D721Med (cell line): ENCODE data around the gene SLC5A12.
A peak's percentile ranks its signal among the peaks of the same experiment; 100 is the strongest.

Experiments
- DNase-seq: peaks from one replicate; pipeline ENCODE4 v3.0.0; 2011; ENCODE audit warnings: low spot score; ENCODE audit not compliant: insufficient read length
- FAIRE-seq: peaks from 2 replicates; lab custom pipeline; 2011; peaks lifted over from hg19 to GRCh38; lab: Jason Lieb, UNC
- TF ChIP-seq, protein P1 (sequence below): IDR thresholded peaks from 2 replicates; pipeline ENCODE4 v1.5.1; 2012; ENCODE audit warnings: mild to moderate bottlenecking, control low read depth; ENCODE audit not compliant: insufficient read depth; ENCODE audit errors: missing control alignments

The SLC5A12 gene

GRCh38 chr11:26761361-26761809 lies 39.5 kb upstream of the SLC5A12 start:
- peak; percentile 83 for FAIRE-seq
- TF ChIP-seq, protein P1, sequence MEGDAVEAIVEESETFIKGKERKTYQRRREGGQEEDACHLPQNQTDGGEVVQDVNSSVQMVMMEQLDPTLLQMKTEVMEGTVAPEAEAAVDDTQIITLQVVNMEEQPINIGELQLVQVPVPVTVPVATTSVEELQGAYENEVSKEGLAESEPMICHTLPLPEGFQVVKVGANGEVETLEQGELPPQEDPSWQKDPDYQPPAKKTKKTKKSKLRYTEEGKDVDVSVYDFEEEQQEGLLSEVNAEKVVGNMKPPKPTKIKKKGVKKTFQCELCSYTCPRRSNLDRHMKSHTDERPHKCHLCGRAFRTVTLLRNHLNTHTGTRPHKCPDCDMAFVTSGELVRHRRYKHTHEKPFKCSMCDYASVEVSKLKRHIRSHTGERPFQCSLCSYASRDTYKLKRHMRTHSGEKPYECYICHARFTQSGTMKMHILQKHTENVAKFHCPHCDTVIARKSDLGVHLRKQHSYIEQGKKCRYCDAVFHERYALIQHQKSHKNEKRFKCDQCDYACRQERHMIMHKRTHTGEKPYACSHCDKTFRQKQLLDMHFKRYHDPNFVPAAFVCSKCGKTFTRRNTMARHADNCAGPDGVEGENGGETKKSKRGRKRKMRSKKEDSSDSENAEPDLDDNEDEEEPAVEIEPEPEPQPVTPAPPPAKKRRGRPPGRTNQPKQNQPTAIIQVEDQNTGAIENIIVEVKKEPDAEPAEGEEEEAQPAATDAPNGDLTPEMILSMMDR = no peak
- DNase-seq = no peak

DNA sequence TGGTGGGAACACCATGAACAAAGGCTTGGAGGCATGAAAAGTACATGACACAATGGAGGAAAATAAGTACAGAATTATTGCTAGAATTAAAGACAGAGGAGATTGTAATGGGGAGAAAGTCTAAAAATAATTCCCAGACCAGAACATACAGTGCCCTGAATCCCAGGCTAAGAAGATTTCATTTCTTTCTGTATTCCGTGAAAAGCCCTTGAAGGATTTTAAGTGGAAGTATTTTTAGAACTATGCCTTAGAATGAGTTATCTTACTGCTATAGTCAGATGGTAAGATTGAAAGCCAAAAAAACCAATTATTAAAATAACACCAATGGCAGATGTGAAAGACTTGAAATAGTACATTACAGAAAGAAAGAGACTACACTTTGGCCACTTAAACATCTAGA lies 36.1 kb upstream of the SLC5A12 start:
- FAIRE-seq (no peak), DNase-seq (no peak)
- TF ChIP-seq, protein P1 = no peak

- DNase-seq (no peak), FAIRE-seq (no peak)
- TF ChIP-seq, protein P1 = no peak
Observed at GRCh38 chr11:26755762-26756161, 33.9 kb upstream of the SLC5A12 start.

DNA sequence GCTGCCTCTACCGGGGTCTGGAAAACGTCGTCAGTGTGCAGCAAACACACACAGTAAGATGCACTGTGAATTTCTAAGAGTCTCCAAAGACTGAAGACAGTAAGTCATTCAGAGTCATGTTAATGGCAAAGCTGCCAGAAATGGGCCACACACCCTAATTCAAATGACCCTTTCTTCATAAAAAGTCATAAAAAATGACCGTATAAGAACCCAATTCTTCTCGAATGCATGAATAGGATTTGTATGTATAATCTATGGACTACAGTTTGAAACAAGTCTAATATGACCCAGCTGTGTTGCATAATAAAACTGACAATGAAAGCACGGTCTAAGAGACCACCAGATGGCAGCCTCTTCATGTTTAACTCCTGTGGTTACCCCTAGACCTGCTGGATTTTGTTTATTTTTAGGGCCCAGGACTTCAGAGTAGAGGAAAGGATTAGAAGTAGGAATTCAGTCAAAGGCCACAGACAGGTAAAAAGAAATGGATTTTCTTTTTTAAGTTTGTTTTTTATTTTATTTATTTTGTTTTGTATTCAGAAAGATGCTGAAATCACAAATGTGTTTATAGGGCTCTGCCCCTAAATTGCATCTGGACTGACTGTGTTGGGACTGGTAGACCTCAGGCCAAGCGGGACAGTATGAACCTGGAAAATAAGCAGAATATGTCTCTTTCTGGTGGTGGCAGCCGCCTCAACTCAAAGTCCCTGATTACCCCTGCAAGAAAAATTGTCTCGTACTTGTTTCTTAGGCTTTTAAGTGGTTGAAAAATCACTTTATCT lies 32.1 kb upstream of the SLC5A12 start:
- TF ChIP-seq, protein P1 = peak; percentile 74
- DNase-seq (no peak), FAIRE-seq (peak; percentile 35)

DNA sequence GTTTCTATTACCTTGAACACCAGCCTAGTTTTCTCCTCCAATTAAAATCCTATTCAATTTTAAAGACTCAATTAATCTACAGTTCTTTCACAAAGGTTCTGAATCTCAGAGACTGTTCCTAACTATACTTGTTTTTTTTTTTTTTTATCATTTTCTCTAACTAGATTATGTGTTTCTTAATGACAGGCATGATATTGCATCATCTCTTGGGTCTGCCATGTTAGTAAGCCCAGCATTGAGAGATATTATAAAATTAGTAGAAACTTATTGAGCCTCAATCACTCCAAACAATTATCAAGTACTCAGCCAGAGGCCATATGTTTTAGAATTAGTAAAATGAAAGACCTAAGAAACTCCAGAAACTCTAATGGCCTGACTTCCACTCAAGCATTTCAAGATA lies 28.1 kb upstream of the SLC5A12 start:
- TF ChIP-seq, protein P1 = no peak
- no peak for FAIRE-seq
- DNase-seq = no peak

- TF ChIP-seq, protein P1 = no peak
- FAIRE-seq (no peak), DNase-seq (no peak)
Observed at GRCh38 chr11:26743622-26744021, 21.8 kb upstream of the SLC5A12 start.

GRCh38 chr11:26742966-26743365 lies 21.1 kb upstream of the SLC5A12 start:
- DNase-seq = no peak
- FAIRE-seq = no peak

More at GRCh38 chr11:26742966-26743365, 21.1 kb upstream of the SLC5A12 start:
- TF ChIP-seq, protein P1 = no peak
